ENCODE data around the gene SMIM15. TPM values are rescaled to one million over a fixed set of nuclear protein-coding genes. Genes with fewer than 3 reads are reported as not detected.

SMIM15 gene
- total and polyA plus RNA-seq, 2 of the 4 experiments (the other 2 are of a cell fraction): 49.7 to 94.3 TPM

GRCh38 chr5:61130289-61130688, 32.0 kb downstream of the SMIM15 start:
- dilution Hi-C loops (cut with HindIII; ENCODE audit: low sequenced_read_pairs, unreplicated experiment) (no loop called here), intact Hi-C loops (cut with micrococcal nuclease) (no loop called here)
- ATAC-seq (ENCODE audit: low read depth): no peak

More at GRCh38 chr5:61130289-61130688, 32.0 kb downstream of the SMIM15 start:
- H4K8ac ChIP-seq (ENCODE audit: low read depth in 2 of 2, low read length in 2 of 2): no peak overlapping the region
- no peak overlapping the region for H2BK5ac ChIP-seq (ENCODE audit: low read depth, low read length, poor library complexity, severe bottlenecking)
- TF ChIP-seq RFX5 (IDR thresholded peaks at IDR 0.05; ENCODE audit: low read depth, low read length) (no peak), RAD21 (IDR thresholded peaks at IDR 0.05; ENCODE audit: low read length) (no peak), FOS (IDR thresholded peaks at IDR 0.05; ENCODE audit: low read depth, low read length) (no peak), RCOR1 (IDR thresholded peaks at IDR 0.05; ENCODE audit: insufficient replicate concordance, low read length) (no peak), USF2 (IDR thresholded peaks at IDR 0.05; ENCODE audit: low read depth, low read length) (no peak), CEBPB (IDR thresholded peaks at IDR 0.05; ENCODE audit: low read depth, low read length) (no peak), BHLHE40 (IDR thresholded peaks at IDR 0.05; ENCODE audit: low read depth, low read length) (no peak), MXI1 (IDR thresholded peaks at IDR 0.05; ENCODE audit: borderline replicate concordance, low read depth, low read length) (no peak), ELK1 (IDR thresholded peaks at IDR 0.05; ENCODE audit: borderline replicate concordance, low read depth, low read length) (no peak), CTCF (conservative IDR thresholded peaks at IDR 0.05; ENCODE audit: low read depth, low read length) (no peak), CHD1 (IDR thresholded peaks at IDR 0.05; ENCODE audit: low read depth, low read length) (no peak), SMC3 (IDR thresholded peaks at IDR 0.05; ENCODE audit: low read depth, low read length) (no peak), MAZ (IDR thresholded peaks at IDR 0.05; ENCODE audit: borderline replicate concordance, low read depth, low read length) (no peak), MAFK (IDR thresholded peaks at IDR 0.05; ENCODE audit: low read depth, low read length) (no peak), NFE2L2 (IDR thresholded peaks at IDR 0.05; ENCODE audit: low read depth, low read length) (no peak), POLR2A (IDR thresholded peaks at IDR 0.05; ENCODE audit: low read depth, low read length) (no peak)
- H3K27me3 ChIP-seq (ENCODE audit: control insufficient read depth, insufficient read depth, low read length): no peaks in the 10 kb centered on the region
- no peaks in the 10 kb centered on the region for H3K9me3 ChIP-seq (ENCODE audit: control insufficient read depth, insufficient read depth, low read length)
- H4K91ac ChIP-seq (ENCODE audit: insufficient read depth, low read depth, low read length): no peak overlapping the region
- H2BK120ac ChIP-seq (ENCODE audit: low read depth, low read length): no peak overlapping the region
- no CpG with 5 or more reads among the region's 2 CpGs for WGBS, 2 experiments (ENCODE audit: extremely low coverage in 2 of 2, insufficient read length in 1 of 2)
- in situ Hi-C loops (cut with MboI; ENCODE audit: low sequenced_read_pairs): no loop called here
- no peak overlapping the region for H3K9ac ChIP-seq (ENCODE audit: low read depth, low read length)
- H2AFZ ChIP-seq (replicated peaks; ENCODE audit: low read length, poor library complexity): no peak overlapping the region
- no peak overlapping the region for H2AK5ac ChIP-seq (ENCODE audit: low read depth, low read length)
- H2BK20ac ChIP-seq (ENCODE audit: low read depth, low read length): no peak overlapping the region
- H4K20me1 ChIP-seq (ENCODE audit: insufficient read depth, low read length): no peaks in the 10 kb centered on the region
- H3K18ac ChIP-seq (ENCODE audit: low read depth, low read length): no peak overlapping the region
- POLR2A ChIA-PET (ENCODE audit: unreplicated experiment): no interaction called here
- no peak for DNase-seq
- H3K9me1 ChIP-seq (ENCODE audit: insufficient read depth, low read length): no peaks in the 10 kb centered on the region
- no peak overlapping the region for H3K14ac ChIP-seq (replicated peaks; ENCODE audit: low read depth, low read length)
- no peak overlapping the region for H3K4me3 ChIP-seq (ENCODE audit: insufficient read depth, low read depth, low read length)
- H3K23ac ChIP-seq (ENCODE audit: low read depth, low read length): no peak overlapping the region
- no peak overlapping the region for H2BK15ac ChIP-seq (ENCODE audit: low read depth, low read length)
- no peak overlapping the region for H4K5ac ChIP-seq (ENCODE audit: low read depth, low read length)
- no peak overlapping the region for H3K4me2 ChIP-seq (ENCODE audit: low read depth, low read length)
- H3K56ac ChIP-seq (ENCODE audit: extremely low read depth, insufficient read depth, low read length): no peak overlapping the region
- no peak overlapping the region for H3K4ac ChIP-seq (ENCODE audit: low read depth, low read length)
- H2AK9ac ChIP-seq (replicated peaks; ENCODE audit: low read depth, low read length, poor library complexity): no peak overlapping the region
- CTCF ChIA-PET: no interaction called here
- no TSS peak for BruUV-seq (replicated peaks)
- no peak overlapping the region for H3K27ac ChIP-seq (ENCODE audit: insufficient read depth, low read length)
- no peaks in the 10 kb centered on the region for H3K36me3 ChIP-seq (ENCODE audit: control insufficient read depth, insufficient read depth, low read length)
- H3K4me1 ChIP-seq (ENCODE audit: control insufficient read depth, insufficient read depth, low read length): no peaks in the 10 kb centered on the region
- H3K79me1 ChIP-seq (ENCODE audit: low read depth in 1 of 2, low read length in 2 of 2): no peaks in the 10 kb centered on the region
